Lower lobe of right lung (tissue), 2 donors: ENCODE data around the gene ARMC3. TPM values are rescaled to one million over a fixed set of nuclear protein-coding genes. Genes with fewer than 3 reads are reported as not detected.
"Not testable (repeated sequence)": the region's sequence is repeated elsewhere in the genome, so short reads cannot be mapped to it uniquely, and the experiment has no call there.

ENCODE experiments used
- ATAC-seq, 2 donors: fragments of 200-7000 bp; cut with Tn5 transposase; one replicate each; pipeline ENCODE4 v1.9.1; 2020 to 2022; ENCODE audit warnings: mild to moderate bottlenecking in 2 of 2, moderate library complexity in 2 of 2
- DNase-seq: peaks from one replicate; pipeline ENCODE4 v3.0.0-alpha.2; 2020
- H3K27ac ChIP-seq: fragments of 200-600 bp; one replicate; pipeline ENCODE4 v1.8.0; 2022
- H3K27me3 ChIP-seq: fragments of 200-600 bp; one replicate; pipeline ENCODE4 v1.8.0; 2022; ENCODE audit warnings: low read depth
- H3K36me3 ChIP-seq: fragments of 200-600 bp; one replicate; pipeline ENCODE4 v1.8.0; 2022; ENCODE audit warnings: mild to moderate bottlenecking
- H3K4me1 ChIP-seq: fragments of 200-600 bp; one replicate; pipeline ENCODE4 v1.8.0; 2022
- H3K4me3 ChIP-seq: fragments of 200-600 bp; one replicate; pipeline ENCODE4 v1.8.0; 2022; ENCODE audit warnings: mild to moderate bottlenecking
- H3K9me3 ChIP-seq: fragments of 200-600 bp; one replicate; pipeline ENCODE4 v1.8.0; 2022
- CTCF ChIP-seq: fragments of 200-600 bp; IDR thresholded peaks from one replicate; pipeline ENCODE4 v1.8.0; 2022; ENCODE audit warnings: antibody characterized with exemption, mild to moderate bottlenecking
- intact Hi-C: fragments of 100-400 bp; cut with DNase I; formaldehyde crosslinking; loops from one replicate; pipeline ENCODE4 v1.11.0; 2022
- total RNA-seq: library from RNA; stranded (reverse); fragmentation: NEBNext Ultra II Directional; extraction: Animal tissue kit (Norgen Biotek cat#: 25700); gene quantifications from one replicate; pipeline ENCODE4 v1.2.1, GENCODE V29; 2021
- donor health status: DM: no; HTN: yes; CAD: no; lungs with severe emphysema.

Gene ARMC3
- total RNA-seq, 1 donor from 2014 or later: 9.6 TPM

GRCh38 chr10:22906767-22907166, 21.1 kb upstream of the ARMC3 start:
- intact Hi-C loops: no loop called here
- TF ChIP-seq CTCF: no peak
- Histone ChIP-seq H3K36me3 (no peaks in the 10 kb centered on the region), H3K27ac (no peak overlapping the region), H3K4me1 (no peaks in the 10 kb centered on the region), H3K9me3 (no peaks in the 10 kb centered on the region), H3K27me3 (no peaks in the 10 kb centered on the region), H3K4me3 (no peak overlapping the region)
- DNase-seq (no peak), ATAC-seq (no peak)

- Histone ChIP-seq H3K27ac (no peak overlapping the region), H3K27me3 (no peaks in the 10 kb centered on the region), H3K4me1 (no peaks in the 10 kb centered on the region), H3K36me3 (no peaks in the 10 kb centered on the region), H3K9me3 (no peaks in the 10 kb centered on the region), H3K4me3 (no peak overlapping the region)
- intact Hi-C loops: no loop called here
- TF ChIP-seq CTCF: no peak
- ATAC-seq (no peak), DNase-seq (no peak)
These were observed 19.0 kb upstream of the ARMC3 start for GRCh38 chr10:22908837-22909236.

- H3K36me3 ChIP-seq, H3K27ac ChIP-seq, intact Hi-C loops, H3K9me3 ChIP-seq, ATAC-seq, DNase-seq, H3K4me3 ChIP-seq, H3K27me3 ChIP-seq, H3K4me1 ChIP-seq: not testable (repeated sequence)
These were observed 18.2 kb upstream of the ARMC3 start for GRCh38 chr10:22909673-22910072.

GRCh38 chr10:22911067-22911466, 16.8 kb upstream of the ARMC3 start:
- TF ChIP-seq CTCF: no peak
- DNase-seq (no peak), ATAC-seq (no peak)
- intact Hi-C loops: no loop called here
- Histone ChIP-seq H3K4me1 (no peaks in the 10 kb centered on the region), H3K27me3 (no peaks in the 10 kb centered on the region), H3K4me3 (no peak overlapping the region), H3K36me3 (no peaks in the 10 kb centered on the region), H3K9me3 (no peaks in the 10 kb centered on the region), H3K27ac (no peak overlapping the region)

- DNase-seq: no peak
- Histone ChIP-seq H3K4me1 (no peaks in the 10 kb centered on the region), H3K4me3 (no peak overlapping the region), H3K27me3 (no peaks in the 10 kb centered on the region), H3K9me3 (no peaks in the 10 kb centered on the region), H3K27ac (no peak overlapping the region), H3K36me3 (no peaks in the 10 kb centered on the region)
- TF ChIP-seq CTCF: no peak
- intact Hi-C loops: no loop called here
- no peak for ATAC-seq
These were observed 15.7 kb upstream of the ARMC3 start for GRCh38 chr10:22911889-22912762.

- Histone ChIP-seq H3K9me3 (no peaks in the 10 kb centered on the region), H3K27me3 (no peaks in the 10 kb centered on the region), H3K27ac (no peak overlapping the region), H3K4me1 (no peaks in the 10 kb centered on the region), H3K4me3 (no peak overlapping the region), H3K36me3 (no peaks in the 10 kb centered on the region)
- no peak for TF ChIP-seq CTCF
- no peak for DNase-seq
- ATAC-seq: no peak
- intact Hi-C loops: no loop called here
These were observed 15.0 kb upstream of the ARMC3 start for GRCh38 chr10:22912763-22913384.
